SK-N-SH treated with all-trans-retinoic acid at 6 μM for 48 hours (cell line): ENCODE results near the gene TBCA.

Experiments
- ARNTL ChIP-seq: fragments of 450-650 bp; formaldehyde crosslinking; IDR thresholded peaks from 2 replicates; pipeline ENCODE4 v1.5.0; 2020; ENCODE audit warnings: low read depth, mild to moderate bottlenecking, moderate library complexity, borderline replicate concordance
- CREB5 ChIP-seq: fragments of 250-450 bp; sonication (Bioruptor Pico); IDR thresholded peaks from 2 replicates; pipeline ENCODE4 v1.5.1; 2020; ENCODE audit warnings: low read depth, mild to moderate bottlenecking, moderate library complexity
- CSRNP3 ChIP-seq: fragments of 250-450 bp; sonication (Bioruptor Pico); IDR thresholded peaks from 2 replicates; pipeline ENCODE4 v1.5.1; 2021; ENCODE audit warnings: mild to moderate bottlenecking, moderate library complexity
- ISL1 ChIP-seq: fragments of 250-450 bp; sonication (Bioruptor Pico); IDR thresholded peaks from 2 replicates; pipeline ENCODE4 v2.1.2; 2022; ENCODE audit warnings: mild to moderate bottlenecking, moderate library complexity
- RARB ChIP-seq: fragments of 250-450 bp; sonication (Bioruptor Pico); IDR thresholded peaks from 2 replicates; pipeline ENCODE4 v1.8.0; 2021; ENCODE audit warnings: mild to moderate bottlenecking, moderate library complexity
- SNAI2 ChIP-seq: fragments of 250-450 bp; sonication (Bioruptor Pico); IDR thresholded peaks from 2 replicates; pipeline ENCODE4 v1.5.0; 2020; ENCODE audit warnings: mild to moderate bottlenecking, moderate library complexity
- ZC3H10 ChIP-seq: fragments of 250-450 bp; sonication (Bioruptor Pico); IDR thresholded peaks from 2 replicates; pipeline ENCODE4 v1.5.1; 2021; ENCODE audit warnings: mild to moderate bottlenecking, moderate library complexity

- no peak for TF ChIP-seq CSRNP3 (CRISPR knock-in tag)
- TF ChIP-seq ISL1 (CRISPR knock-in tag) = no peak
- no peak for TF ChIP-seq ZC3H10 (CRISPR knock-in tag)
- no peak for TF ChIP-seq RARB (CRISPR knock-in tag)
- no peak for TF ChIP-seq ARNTL (CRISPR knock-in tag)
- TF ChIP-seq CREB5 (CRISPR knock-in tag) = no peak
- TF ChIP-seq SNAI2 (CRISPR knock-in tag) = no peak
Observed at GRCh38 chr5:77733130-77733529, 43.0 kb downstream of the TBCA start.
